AG04449 (cell line): ENCODE results near the gene MARCHF11.

Experiments used
- CTCF ChIA-PET: fragments of 350-600 bp; formaldehyde crosslinking; extraction: SDS; loops from one replicate; lab custom pipeline; 2021; ENCODE audit warnings: antibody characterized with exemption; lab: Yijun Ruan, JAX
- POLR2A ChIA-PET: fragments of 400-600, 350-600 bp; formaldehyde crosslinking; extraction: SDS; loops from one replicate; lab custom pipeline; 2020; ENCODE audit warnings: antibody characterized with exemption, inconsistent platforms; lab: Yijun Ruan, JAX
- DNase-seq: peaks from one replicate; pipeline ENCODE4 v3.0.0-alpha.2; 2010; ENCODE audit warnings: low read depth, low spot score
- H3K4me3 ChIP-seq: 2 replicates; pipeline ENCODE4 v1.5.1; 2011; ENCODE audit warnings: low read depth, mild to moderate bottlenecking, control low read depth, low read length
- CTCF ChIP-seq: IDR thresholded peaks from one replicate; pipeline ENCODE4 v1.5.1; 2011; ENCODE audit warnings: mild to moderate bottlenecking, moderate library complexity, low read length, control low read depth, inconsistent platforms; ENCODE audit not compliant: insufficient read depth; ENCODE audit errors: missing control alignments

The MARCHF11 gene

GRCh38 chr5:16137177-16137576, 42.4 kb downstream of the MARCHF11 start:
- no peak for TF ChIP-seq CTCF
- ChIA-PET CTCF (no interaction called here), POLR2A (no interaction called here)
- DNase-seq = no peak
- no peak overlapping the region for H3K4me3 ChIP-seq

GRCh38 chr5:16135506-16135905, 44.1 kb downstream of the MARCHF11 start:
- CTCF ChIA-PET = no interaction called here
- POLR2A ChIA-PET = no interaction called here
- H3K4me3 ChIP-seq = no peak overlapping the region
- DNase-seq = no peak
- TF ChIP-seq CTCF = no peak

GRCh38 chr5:16135003-16135402, 44.6 kb downstream of the MARCHF11 start:
- POLR2A ChIA-PET = no interaction called here
- DNase-seq = no peak
- H3K4me3 ChIP-seq = no peak overlapping the region
- TF ChIP-seq CTCF = no peak
- CTCF ChIA-PET = no interaction called here

- DNase-seq = no peak
- ChIA-PET POLR2A (no interaction called here), CTCF (no interaction called here)
- TF ChIP-seq CTCF = no peak
- H3K4me3 ChIP-seq = no peak overlapping the region
Measured at GRCh38 chr5:16134204-16134603, 45.4 kb downstream of the MARCHF11 start.

GRCh38 chr5:16131878-16132277, 47.7 kb downstream of the MARCHF11 start:
- ChIA-PET CTCF (no interaction called here), POLR2A (no interaction called here)
- DNase-seq = no peak
- TF ChIP-seq CTCF = no peak
- no peak overlapping the region for H3K4me3 ChIP-seq

GRCh38 chr5:16128944-16129343, 50.6 kb downstream of the MARCHF11 start:
- CTCF ChIA-PET = no interaction called here
- TF ChIP-seq CTCF = no peak
- POLR2A ChIA-PET = no interaction called here
- DNase-seq = no peak
- no peak overlapping the region for H3K4me3 ChIP-seq
